Upper lobe of left lung (tissue), 6 donors: ENCODE results near the gene FAM163A. TPM values are rescaled to one million over a fixed set of nuclear protein-coding genes. Genes with fewer than 3 reads are reported as not detected.
A peak's percentile ranks its signal among the peaks of the same experiment; 100 is the strongest.
"Not testable (repeated sequence)": the region's sequence is repeated elsewhere in the genome, so short reads cannot be mapped to it uniquely, and the experiment has no call there.

ENCODE experiments used
- ATAC-seq, 2 donors: fragments of 200-7000 bp; cut with Tn5 transposase; one replicate each; pipeline ENCODE4 v1.9.1; 2022; ENCODE audit warnings: mild to moderate bottlenecking in 2 of 2, moderate library complexity in 2 of 2; ENCODE audit not compliant: low FRiP score in 2 of 2
- DNase-seq, 2 donors: peaks; one replicate each; pipeline ENCODE4 v3.0.0-alpha.2; 2019 to 2020
- H3K27ac ChIP-seq, 4 donors: fragments of 200-600 bp; sonication (generic); one replicate each; pipeline ENCODE4 v1.5.1; 2016 to 2019
- H3K27me3 ChIP-seq, 4 donors: fragments of 200-600 bp; sonication (generic); one replicate each; pipeline ENCODE4 v1.5.1; 2017 to 2019
- H3K36me3 ChIP-seq, 4 donors: fragments of 200-600 bp; sonication (generic); one replicate each; pipeline ENCODE4 v1.5.1; 2016 to 2019
- H3K4me1 ChIP-seq, 4 donors: fragments of 200-600 bp; sonication (generic); one replicate each; pipeline ENCODE4 v1.5.1; 2018 to 2019
- H3K4me3 ChIP-seq, 4 donors: fragments of 200-600 bp; sonication (generic); one replicate each; pipeline ENCODE4 v1.5.1; 2017 to 2019; ENCODE audit warnings: mild to moderate bottlenecking in 2 of 4, moderate library complexity in 1 of 4
- H3K9me3 ChIP-seq, 4 donors: fragments of 200-600 bp; sonication (generic); one replicate each; pipeline ENCODE4 v1.5.1; 2018 to 2019
- CTCF ChIP-seq, 6 experiments: fragments of 450-650 bp in 4 of 6; fragments of 200-600 bp in 2 of 6; sonication (generic) in 2 of 6; IDR thresholded peaks; one replicate each; pipeline ENCODE4 v1.5.1; 2016 to 2019; ENCODE audit warnings: antibody characterized with exemption in 6 of 6
- EP300 ChIP-seq, 4 donors: sonication (generic); formaldehyde crosslinking; IDR thresholded peaks; one replicate each; pipeline ENCODE4 v1.5.1; 2017; ENCODE audit warnings: antibody characterized with exemption in 4 of 4, control low read depth in 2 of 4
- POLR2A ChIP-seq, 4 donors: fragments of 450-650 bp; IDR thresholded peaks; one replicate each; pipeline ENCODE4 v1.5.1; 2016 to 2017; ENCODE audit warnings: antibody characterized with exemption in 4 of 4, mild to moderate bottlenecking in 2 of 4
- POLR2AphosphoS5 ChIP-seq, 2 donors: sonication (generic); formaldehyde crosslinking; IDR thresholded peaks; one replicate each; pipeline ENCODE4 v1.5.1; 2017; ENCODE audit warnings: antibody characterized with exemption in 2 of 2
- WGBS, 2 donors: methylation state at CpG; one replicate each; pipeline ENCODE4 v1.1.5; 2017 to 2018; 5-methylcytosine and 5-hydroxymethylcytosine counted together
- total RNA-seq, 6 donors: library from RNA; depleted of rRNA in 4 of 6; stranded (reverse); fragments of >200 nt in 4 of 6; gene quantifications; one replicate each; pipeline versions ENCODE4 v1.1.0 to v1.2.1, GENCODE V29; 2016 to 2021
- donor health status: DM: no; HTN: no; CAD: no; lungs with moderate emphysema.
- donor health status: DM: no; HTN: yes; CAD: no; lungs with severe emphysema.

Gene FAM163A
- total RNA-seq, 6 donors from 2014 or later, result 0.10 TPM; not detected in 5

- H3K27ac ChIP-seq, result no peak overlapping the region
- H3K4me1 ChIP-seq, result peaks cover 0 to 8% (median 2%) of the 10 kb centered on the region in 4 donors
- H3K4me3 ChIP-seq, result no peak overlapping the region
- H3K9me3 ChIP-seq, result no peaks in the 10 kb centered on the region
- no peaks in the 10 kb centered on the region for H3K27me3 ChIP-seq
- H3K36me3 ChIP-seq, result peaks cover 0 to 4% (median 0%) of the 10 kb centered on the region in 4 donors
- 40 to 48% methylated on average over 3 of the region's 3 CpGs for WGBS, 2 donors
- peak in 1 of 2 donors; percentile 64 for ATAC-seq
- TF ChIP-seq POLR2A (IDR thresholded peaks at IDR 0.05), result no peak
- TF ChIP-seq CTCF (IDR thresholded peaks at IDR 0.05), result no peak
- no peak for TF ChIP-seq EP300 (IDR thresholded peaks at IDR 0.05)
- no peak for TF ChIP-seq POLR2AphosphoS5 (IDR thresholded peaks at IDR 0.05)
- no peak for DNase-seq
Measured at GRCh38 chr1:179831225-179831624, 88.1 kb downstream of the FAM163A start.

GRCh38 chr1:179831852-179832699, 89.0 kb downstream of the FAM163A start:
- 57 to 59% methylated on average over 6 to 9 of the region's 9 CpGs for WGBS, 2 donors
- ATAC-seq (peak in 1 of 2 donors; percentile 30), DNase-seq (no peak)

GRCh38 chr1:179836686-179837445, 93.8 kb downstream of the FAM163A start:
- H3K27me3 ChIP-seq, H3K4me3 ChIP-seq, ATAC-seq, H3K9me3 ChIP-seq, H3K4me1 ChIP-seq, H3K27ac ChIP-seq: not testable (repeated sequence)
- peak in 1 of 2 donors; percentile 76 for DNase-seq
- WGBS, 2 donors, result 97 to 98% methylated on average over 23 to 28 of the region's 38 CpGs
- peaks cover 0 to 23% (median 3%) of the 10 kb centered on the region in 4 donors for H3K36me3 ChIP-seq

More at GRCh38 chr1:179831852-179832699, 89.0 kb downstream of the FAM163A start:
- Histone ChIP-seq H3K27ac (no peak overlapping the region), H3K36me3 (peaks cover 0 to 4% (median 0%) of the 10 kb centered on the region in 4 donors), H3K27me3 (no peaks in the 10 kb centered on the region), H3K4me3 (no peak overlapping the region), H3K9me3 (no peaks in the 10 kb centered on the region), H3K4me1 (peaks cover 0 to 8% (median 2%) of the 10 kb centered on the region in 4 donors)
- no peak for TF ChIP-seq POLR2A (IDR thresholded peaks at IDR 0.05)
- TF ChIP-seq CTCF (IDR thresholded peaks at IDR 0.05), result no peak
- no peak for TF ChIP-seq EP300 (IDR thresholded peaks at IDR 0.05)
- TF ChIP-seq POLR2AphosphoS5 (IDR thresholded peaks at IDR 0.05), result no peak

- H3K27ac ChIP-seq, result no peak overlapping the region
- DNase-seq, result no peak
- H3K36me3 ChIP-seq, result peaks cover 0 to 51% (median 5%) of the 10 kb centered on the region in 4 donors
- no peaks in the 10 kb centered on the region for H3K4me1 ChIP-seq
- no peak overlapping the region for H3K4me3 ChIP-seq
- H3K27me3 ChIP-seq, result no peaks in the 10 kb centered on the region
- H3K9me3 ChIP-seq, result no peaks in the 10 kb centered on the region
- 82 to 94% methylated on average over 3 of the region's 3 CpGs for WGBS, 2 donors
- ATAC-seq, result no peak
- TF ChIP-seq CTCF (IDR thresholded peaks at IDR 0.05) (no peak), POLR2A (IDR thresholded peaks at IDR 0.05) (no peak), EP300 (IDR thresholded peaks at IDR 0.05) (no peak), POLR2AphosphoS5 (IDR thresholded peaks at IDR 0.05) (no peak)
Measured at GRCh38 chr1:179840107-179840506, 97.0 kb downstream of the FAM163A start.

GRCh38 chr1:179848233-179848632, 105.1 kb downstream of the FAM163A start:
- Histone ChIP-seq H3K9me3 (no peaks in the 10 kb centered on the region), H3K4me3 (no peak overlapping the region), H3K4me1 (no peaks in the 10 kb centered on the region), H3K36me3 (peaks cover 14 to 94% (median 38%) of the 10 kb centered on the region in 4 donors), H3K27ac (no peak overlapping the region), H3K27me3 (no peaks in the 10 kb centered on the region)
- ATAC-seq, result no peak
- no peak for DNase-seq
- WGBS, 2 donors, result 93 to 94% methylated on average over 3 of the region's 3 CpGs
- no peak for TF ChIP-seq POLR2AphosphoS5 (IDR thresholded peaks at IDR 0.05)
- TF ChIP-seq EP300 (IDR thresholded peaks at IDR 0.05), result no peak
- TF ChIP-seq CTCF (IDR thresholded peaks at IDR 0.05), result no peak
- no peak for TF ChIP-seq POLR2A (IDR thresholded peaks at IDR 0.05)
